HuH-7 (cell line): ENCODE data around the gene ORMDL3.
"Not testable (repeated sequence)": the region's sequence is repeated elsewhere in the genome, so short reads cannot be mapped to it uniquely, and the experiment has no call there.

ENCODE experiments used
- DNase-seq: peaks from one replicate; pipeline ENCODE4 v3.0.0; 2011; ENCODE audit warnings: low spot score

ORMDL3 gene

GRCh38 chr17:39949028-39949427 is 21.6 kb upstream of the ORMDL3 start:
- DNase-seq: no peak

GRCh38 chr17:39948489-39948828 is 21.1 kb upstream of the ORMDL3 start:
- DNase-seq: not testable (repeated sequence)

GRCh38 chr17:39946551-39947330 is 19.3 kb upstream of the ORMDL3 start:
- DNase-seq: no peak

GRCh38 chr17:39944393-39944711 is 17.0 kb upstream of the ORMDL3 start:
- no peak for DNase-seq

GRCh38 chr17:39943702-39944392 is 16.4 kb upstream of the ORMDL3 start:
- DNase-seq: no peak

- no peak for DNase-seq
Measured at GRCh38 chr17:39939588-39940419, 12.4 kb upstream of the ORMDL3 start.

- no peak for DNase-seq
Measured at GRCh38 chr17:39939106-39939505, 11.7 kb upstream of the ORMDL3 start.

- no peak for DNase-seq
Measured at GRCh38 chr17:39938140-39938869, 10.9 kb upstream of the ORMDL3 start.

GRCh38 chr17:39937447-39937846 is 10.0 kb upstream of the ORMDL3 start:
- DNase-seq: no peak

- no peak for DNase-seq
Measured at GRCh38 chr17:39935909-39936308, 8.5 kb upstream of the ORMDL3 start.

- DNase-seq: no peak
Measured at GRCh38 chr17:39934324-39934723, 6.9 kb upstream of the ORMDL3 start.

GRCh38 chr17:39933912-39934311 is 6.5 kb upstream of the ORMDL3 start:
- no peak for DNase-seq

GRCh38 chr17:39929646-39930407 is 2.4 kb upstream of the ORMDL3 start:
- no peak for DNase-seq

GRCh38 chr17:39928858-39929645 is 1.7 kb upstream of the ORMDL3 start:
- DNase-seq: no peak

- peak; percentile 67 for DNase-seq
Measured at GRCh38 chr17:39927929-39928857, 792 bp upstream of the ORMDL3 start.

- DNase-seq: peak; percentile 42
Measured at GRCh38 chr17:39926588-39927100, 757 bp downstream of the ORMDL3 start.

- DNase-seq: no peak
Measured at GRCh38 chr17:39926135-39926587, 1.2 kb downstream of the ORMDL3 start.

GRCh38 chr17:39925282-39926134 is 1.9 kb downstream of the ORMDL3 start:
- DNase-seq: no peak
